SKM-1 (cell line): Measurements from ENCODE around the gene PRKG1.
"Not testable (repeated sequence)": the region's sequence is repeated elsewhere in the genome, so short reads cannot be mapped to it uniquely, and the experiment has no call there.

ENCODE experiments used
- DNase-seq: peaks from one replicate; lab custom pipeline; 2025; ENCODE audit not compliant: unreplicated experiment; lab: John Stamatoyannopoulos, UW

PRKG1 gene

DNA sequence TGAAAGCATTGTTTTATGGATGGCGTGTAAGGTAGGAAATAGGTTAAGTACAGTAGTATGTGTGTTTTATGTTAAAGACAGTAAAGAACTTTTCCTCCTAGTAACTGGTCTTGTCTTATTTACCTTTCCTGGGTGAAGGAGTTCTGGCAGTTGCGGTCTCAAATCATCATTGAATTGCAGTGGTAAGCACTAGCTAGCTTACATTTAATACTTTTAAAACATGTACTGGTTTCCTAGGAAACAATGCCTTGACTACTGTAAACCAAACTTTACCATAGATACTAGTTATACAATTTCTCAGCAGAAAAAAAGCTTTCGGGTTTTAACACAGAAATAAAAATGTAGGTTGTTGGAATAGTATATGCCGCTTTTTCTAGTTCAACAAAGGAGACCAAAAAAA is 37.7 kb downstream of the PRKG1 start:
- DNase-seq, result no peak

DNA sequence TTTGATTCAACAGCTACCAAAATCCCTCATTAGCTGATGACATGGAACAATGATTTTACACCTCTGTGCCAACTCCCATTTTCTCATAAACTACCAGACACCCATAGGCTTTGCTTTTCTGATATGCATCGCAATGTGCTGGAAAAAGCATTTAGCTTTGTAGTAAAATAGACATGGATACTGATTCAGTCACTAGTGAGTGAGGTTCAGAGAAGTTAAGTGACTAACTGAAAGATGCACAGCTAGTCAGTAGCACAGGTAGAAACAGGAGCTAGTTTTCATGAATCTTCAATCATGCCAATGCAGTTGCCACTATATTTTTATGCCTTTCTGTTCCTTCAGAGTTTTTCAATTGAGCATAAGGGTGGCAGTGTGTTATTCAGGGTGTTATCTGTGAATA is 38.7 kb downstream of the PRKG1 start:
- no peak for DNase-seq

DNA sequence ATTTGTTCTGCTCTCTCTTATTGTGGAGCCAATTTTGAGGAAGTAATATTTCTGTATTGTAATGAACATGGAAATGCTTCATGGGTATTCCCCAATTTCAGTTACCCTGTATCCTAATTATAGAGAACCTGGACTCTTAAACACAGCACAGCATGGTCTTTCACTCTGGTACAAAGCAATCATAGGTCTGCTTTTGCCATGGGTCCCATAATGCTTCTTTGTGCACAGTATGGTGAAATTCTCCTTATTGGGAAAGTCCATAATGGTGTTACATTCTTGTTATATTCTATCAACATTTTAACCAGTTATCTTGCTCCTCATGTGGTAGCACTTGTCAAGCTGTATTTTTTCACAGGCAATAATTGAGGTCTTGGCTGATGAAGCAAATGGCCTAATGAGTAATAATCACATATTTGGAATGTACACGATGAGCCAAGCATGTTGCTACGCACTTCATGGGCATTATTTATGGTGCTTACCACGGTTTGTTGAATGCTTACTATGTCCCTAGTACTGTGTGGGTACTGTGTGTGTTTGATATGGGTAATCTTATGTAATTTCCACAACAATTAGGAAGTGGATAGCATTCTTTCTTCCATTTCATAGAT is 42.9 kb downstream of the PRKG1 start:
- DNase-seq, result no peak

GRCh38 chr10:51117794-51118193 is 43.5 kb downstream of the PRKG1 start:
- DNase-seq, result no peak

DNA sequence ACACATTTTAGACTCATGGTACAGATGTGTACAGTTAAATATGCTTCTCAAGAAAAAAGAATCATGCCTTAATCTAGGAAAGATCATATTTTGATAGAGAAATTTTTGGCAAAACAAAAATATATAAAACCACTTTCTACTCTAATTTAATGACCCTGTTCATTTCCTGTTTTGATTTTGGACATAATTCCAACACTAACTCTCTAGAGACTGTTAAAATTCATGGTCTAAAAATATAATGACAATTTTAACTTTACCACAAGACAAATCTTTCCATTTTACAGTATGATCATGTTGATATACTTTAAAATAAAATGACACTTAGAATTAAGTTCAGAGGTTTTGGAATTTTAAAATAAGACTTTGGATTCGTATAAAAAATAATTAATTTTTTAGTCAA is 45.2 kb downstream of the PRKG1 start:
- DNase-seq, result no peak

DNA sequence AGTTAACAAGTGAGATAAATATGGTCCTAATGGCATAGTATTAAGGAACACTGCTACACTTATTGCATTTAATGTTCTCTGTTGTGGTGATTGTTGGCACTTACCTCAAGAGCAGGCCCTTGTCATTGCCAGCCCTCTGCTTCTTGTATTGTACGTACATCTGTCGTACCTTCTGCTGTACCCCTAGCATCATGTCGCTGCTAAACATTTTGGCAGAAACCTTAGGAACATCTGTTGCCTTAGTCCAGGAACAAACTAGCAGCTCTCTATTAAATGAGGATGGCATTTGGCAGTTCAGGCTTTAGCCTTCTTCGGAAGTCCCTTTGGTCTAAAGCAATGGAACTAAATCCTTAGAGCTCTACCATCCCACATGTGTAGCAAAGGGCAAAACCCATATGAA is 47.6 kb downstream of the PRKG1 start:
- no peak for DNase-seq

DNA sequence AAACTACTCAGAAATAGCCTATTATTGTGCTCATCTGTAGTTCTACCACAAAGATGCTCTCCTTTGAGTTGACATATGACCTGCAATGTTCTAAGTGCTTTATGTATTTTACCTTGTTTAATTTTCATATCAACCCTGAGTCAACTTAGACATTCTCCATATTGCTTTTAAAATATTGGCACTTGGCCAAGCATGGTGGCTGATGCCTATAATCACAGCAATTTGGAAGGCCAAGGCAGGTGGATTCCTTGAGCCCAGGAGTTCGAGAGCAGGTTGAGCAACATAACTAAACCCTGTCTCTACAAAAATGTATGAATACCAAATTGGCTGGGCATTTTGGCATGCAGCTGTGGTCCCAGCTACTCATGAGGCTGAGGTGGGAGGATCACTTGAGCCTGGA is 50.6 kb downstream of the PRKG1 start:
- DNase-seq, result no peak

GRCh38 chr10:51125518-51125917 is 51.2 kb downstream of the PRKG1 start:
- no peak for DNase-seq

DNA sequence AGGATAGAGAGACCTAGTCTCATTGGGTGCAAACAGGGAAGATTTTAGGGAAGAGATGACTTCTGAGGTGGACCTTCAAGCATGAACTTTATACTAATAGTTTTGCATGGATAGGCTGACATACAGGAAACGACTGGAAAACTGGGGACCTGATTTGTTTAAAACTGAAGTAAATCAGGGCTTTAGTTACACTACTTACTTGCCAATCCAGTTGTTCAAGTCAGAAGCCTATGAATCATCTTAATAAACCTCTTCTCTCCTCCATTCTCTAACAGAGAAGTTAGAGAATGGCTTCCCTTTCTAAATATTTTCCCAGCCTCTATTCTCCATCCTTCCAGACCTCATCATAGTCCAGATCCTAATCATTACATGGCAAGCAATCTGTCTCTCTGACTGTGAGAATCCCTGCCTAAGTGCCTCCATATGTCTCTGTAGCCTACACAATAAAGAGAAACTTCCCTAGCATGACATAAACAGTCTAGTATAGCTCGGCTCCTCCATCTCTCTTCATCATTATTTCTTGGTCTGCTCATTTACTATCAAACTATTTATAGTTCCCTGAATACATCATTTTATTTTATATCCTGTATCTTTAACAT is 55.8 kb downstream of the PRKG1 start:
- no peak for DNase-seq

DNA sequence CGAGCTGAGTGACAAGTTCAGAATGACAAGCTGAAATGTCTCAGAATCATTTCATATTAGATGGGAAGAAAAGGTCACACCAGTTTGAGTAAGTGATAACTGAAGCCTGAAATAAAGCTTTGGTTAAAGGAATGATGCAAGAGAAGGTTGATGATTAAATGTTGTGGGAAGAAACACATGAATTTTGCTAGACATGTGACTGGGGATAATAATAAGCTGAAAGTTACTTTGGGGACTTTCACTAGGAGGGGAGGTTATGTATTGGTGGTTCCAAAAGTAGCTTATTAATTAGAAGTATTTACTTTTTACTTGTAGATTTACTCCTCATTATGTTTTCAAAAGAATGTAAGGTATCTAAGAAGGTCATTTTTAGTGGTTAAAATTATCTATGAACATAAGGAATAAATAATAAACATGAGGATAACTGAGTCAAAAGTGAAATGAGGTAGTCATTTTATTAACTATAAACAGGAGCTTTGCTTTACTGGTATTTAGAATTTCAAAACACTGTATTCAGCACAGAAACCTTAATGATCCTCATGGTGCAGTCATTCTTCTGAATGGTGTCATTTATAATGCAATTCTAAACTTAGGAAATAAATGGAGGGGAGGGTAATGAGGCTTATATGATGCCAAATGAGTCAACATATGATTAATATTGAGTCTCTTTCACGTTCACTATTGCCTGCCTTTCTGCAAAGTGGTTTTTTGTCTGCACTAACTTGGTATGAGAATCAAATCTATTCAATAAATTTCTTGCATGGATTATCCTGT is 63.7 kb downstream of the PRKG1 start:
- no peak for DNase-seq

GRCh38 chr10:51139176-51139575 is 64.9 kb downstream of the PRKG1 start:
- no peak for DNase-seq

DNA sequence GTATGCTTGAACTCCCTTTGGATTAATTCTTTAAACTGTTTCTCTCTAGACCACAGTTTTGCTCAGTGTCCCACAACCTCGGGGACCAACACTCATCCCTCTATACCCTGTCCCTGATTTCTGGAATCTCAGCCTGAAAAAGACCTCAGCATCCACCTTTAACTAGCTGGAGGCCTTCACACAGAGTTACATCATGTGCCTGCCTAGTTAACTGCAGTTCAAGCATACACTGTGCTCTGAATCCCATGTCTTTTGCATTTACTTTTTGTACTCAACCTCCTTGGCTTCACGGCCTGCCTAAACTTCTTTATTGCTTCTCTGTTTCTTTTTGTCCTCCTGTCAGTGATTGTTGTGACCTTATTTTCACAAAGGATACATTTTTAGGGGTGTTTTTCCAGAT is 66.7 kb downstream of the PRKG1 start:
- no peak for DNase-seq

GRCh38 chr10:51144161-51144781 is 70.0 kb downstream of the PRKG1 start:
- DNase-seq, result no peak

DNA sequence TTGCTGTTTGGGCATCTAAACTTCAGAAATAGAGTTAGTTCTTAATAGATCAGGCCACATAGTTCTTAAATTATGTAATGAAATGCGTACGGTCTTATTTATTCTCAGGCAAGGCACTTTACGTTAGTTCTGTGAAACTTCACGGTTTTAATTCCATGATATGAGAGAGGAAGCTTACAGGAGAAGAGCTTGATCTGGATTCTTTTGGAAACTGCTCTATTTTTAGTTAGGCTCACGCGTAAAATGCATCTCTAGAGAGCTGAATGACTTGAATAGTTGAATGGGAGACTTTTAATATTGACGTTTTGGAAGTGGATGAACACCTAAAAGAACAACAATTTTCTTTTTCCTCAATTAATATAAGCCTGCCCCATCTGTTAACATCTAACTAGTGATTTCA is 71.1 kb downstream of the PRKG1 start:
- no peak for DNase-seq

DNA sequence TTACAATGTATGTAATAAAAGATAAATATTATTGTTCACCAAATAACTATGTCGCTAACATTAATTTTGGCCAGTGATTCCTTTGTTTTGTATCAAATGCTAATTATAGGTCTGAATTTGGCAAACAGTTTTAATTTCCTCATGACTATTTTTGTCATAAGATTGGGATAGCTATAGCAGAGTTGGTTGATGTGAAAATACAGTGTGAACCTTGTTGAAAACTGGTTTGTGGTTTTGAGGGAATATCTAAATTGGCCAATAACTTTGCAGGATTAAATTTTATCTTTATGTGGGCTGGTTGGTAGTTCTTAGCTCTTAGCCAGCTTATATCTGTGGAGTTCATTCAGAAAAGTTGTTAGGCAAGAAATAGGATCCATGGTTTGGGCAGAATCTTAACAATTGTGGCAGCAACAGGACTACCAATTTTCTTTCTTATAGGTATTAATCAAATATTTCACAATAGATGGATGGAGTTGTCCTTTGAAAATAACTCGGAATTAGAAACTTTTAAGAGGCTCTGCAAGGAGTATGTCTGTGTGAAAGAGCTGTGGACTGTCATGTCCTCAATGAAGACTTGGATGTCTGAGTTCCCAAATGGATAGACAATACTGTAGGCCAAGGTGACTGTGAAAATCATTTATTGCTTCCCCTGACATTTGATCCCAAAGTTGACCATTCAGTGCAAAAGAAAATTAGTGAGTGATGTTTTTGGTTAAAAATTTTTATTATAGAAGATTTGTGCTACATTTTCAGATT is 73.5 kb downstream of the PRKG1 start:
- DNase-seq, result no peak

GRCh38 chr10:51156926-51157325 is 82.6 kb downstream of the PRKG1 start:
- DNase-seq, result no peak

GRCh38 chr10:51158832-51159231 is 84.5 kb downstream of the PRKG1 start:
- DNase-seq, result no peak

DNA sequence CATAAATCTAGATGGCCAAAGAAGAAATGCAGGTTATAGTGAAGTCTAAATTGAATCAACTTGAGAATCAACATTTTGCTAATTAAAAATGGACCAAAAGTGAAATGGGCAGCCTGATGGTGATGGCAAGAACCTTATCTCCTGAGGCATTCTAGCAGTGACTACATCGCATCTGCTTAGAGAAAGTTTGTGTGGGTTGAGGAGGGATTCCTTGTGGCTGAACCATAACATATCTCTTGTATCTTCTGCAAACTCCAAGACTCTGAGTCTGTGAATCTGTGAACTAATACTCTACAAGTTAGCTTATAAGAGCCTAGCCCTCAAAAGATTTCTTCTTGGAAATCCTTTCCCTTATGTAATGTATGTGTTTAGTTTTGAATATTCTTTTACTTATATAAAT is 85.6 kb downstream of the PRKG1 start:
- no peak for DNase-seq

GRCh38 chr10:51162002-51162401 is 87.7 kb downstream of the PRKG1 start:
- no peak for DNase-seq

GRCh38 chr10:51163380-51164049 is 89.2 kb downstream of the PRKG1 start:
- DNase-seq, result not testable (repeated sequence)
